OCI-LY1 (cell line): Measurements from ENCODE around the gene TEPSIN.

Source experiments
- CTCF ChIP-seq: fragments of 200-600 bp; sonication (generic), shearing (Covaris generic); IDR thresholded peaks from 2 replicates; pipeline ENCODE4 v1.5.1; 2017; ENCODE audit warnings: mild to moderate bottlenecking, antibody characterized with exemption, low read length, moderate library complexity, mixed read lengths
- EZH2 ChIP-seq: fragments of 200-600 bp; sonication (generic), shearing (Covaris generic); IDR thresholded peaks from 2 replicates; pipeline ENCODE4 v1.8.0; 2017; ENCODE audit warnings: borderline replicate concordance, mixed run types, mild to moderate bottlenecking, antibody characterized with exemption, low read length, moderate library complexity, mixed read lengths

- TF ChIP-seq CTCF (no peak), EZH2 (no peak)
Measured at GRCh38 chr17:81248649-81249048, 9.8 kb upstream of the TEPSIN start.
